ENCODE measurements around the gene ADAMTS13.
"Not testable (repeated sequence)": the region's sequence is repeated elsewhere in the genome, so short reads cannot be mapped to it uniquely, and the experiment has no call there.

Gene ADAMTS13

DNA sequence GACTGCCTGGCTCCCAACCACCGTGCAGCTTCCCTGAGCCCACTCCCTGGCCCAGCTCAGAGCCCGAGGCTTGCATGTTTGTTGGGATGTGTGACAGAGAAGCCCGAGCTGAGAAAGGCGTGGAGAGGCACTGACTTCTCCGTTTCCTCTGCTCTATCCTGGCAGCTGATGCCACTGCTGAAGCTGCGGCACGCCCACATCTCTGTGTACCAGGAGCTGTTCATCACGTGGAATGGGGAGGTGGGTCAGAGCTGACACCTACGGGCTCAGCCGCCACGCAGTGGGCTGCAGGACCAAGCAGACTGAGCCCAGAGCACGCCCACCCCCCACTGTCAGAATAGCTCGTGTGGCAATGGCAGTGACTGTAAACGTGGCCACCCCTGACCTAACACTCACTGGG, 36.7 kb upstream of the ADAMTS13 start:
- no peak for DNase-seq (ENCODE audit: low spot score)
- TF ChIP-seq, protein P1, sequence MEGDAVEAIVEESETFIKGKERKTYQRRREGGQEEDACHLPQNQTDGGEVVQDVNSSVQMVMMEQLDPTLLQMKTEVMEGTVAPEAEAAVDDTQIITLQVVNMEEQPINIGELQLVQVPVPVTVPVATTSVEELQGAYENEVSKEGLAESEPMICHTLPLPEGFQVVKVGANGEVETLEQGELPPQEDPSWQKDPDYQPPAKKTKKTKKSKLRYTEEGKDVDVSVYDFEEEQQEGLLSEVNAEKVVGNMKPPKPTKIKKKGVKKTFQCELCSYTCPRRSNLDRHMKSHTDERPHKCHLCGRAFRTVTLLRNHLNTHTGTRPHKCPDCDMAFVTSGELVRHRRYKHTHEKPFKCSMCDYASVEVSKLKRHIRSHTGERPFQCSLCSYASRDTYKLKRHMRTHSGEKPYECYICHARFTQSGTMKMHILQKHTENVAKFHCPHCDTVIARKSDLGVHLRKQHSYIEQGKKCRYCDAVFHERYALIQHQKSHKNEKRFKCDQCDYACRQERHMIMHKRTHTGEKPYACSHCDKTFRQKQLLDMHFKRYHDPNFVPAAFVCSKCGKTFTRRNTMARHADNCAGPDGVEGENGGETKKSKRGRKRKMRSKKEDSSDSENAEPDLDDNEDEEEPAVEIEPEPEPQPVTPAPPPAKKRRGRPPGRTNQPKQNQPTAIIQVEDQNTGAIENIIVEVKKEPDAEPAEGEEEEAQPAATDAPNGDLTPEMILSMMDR (IDR thresholded peaks at IDR 0.05; ENCODE audit: extremely low read depth, missing control alignments) = no peak

DNA sequence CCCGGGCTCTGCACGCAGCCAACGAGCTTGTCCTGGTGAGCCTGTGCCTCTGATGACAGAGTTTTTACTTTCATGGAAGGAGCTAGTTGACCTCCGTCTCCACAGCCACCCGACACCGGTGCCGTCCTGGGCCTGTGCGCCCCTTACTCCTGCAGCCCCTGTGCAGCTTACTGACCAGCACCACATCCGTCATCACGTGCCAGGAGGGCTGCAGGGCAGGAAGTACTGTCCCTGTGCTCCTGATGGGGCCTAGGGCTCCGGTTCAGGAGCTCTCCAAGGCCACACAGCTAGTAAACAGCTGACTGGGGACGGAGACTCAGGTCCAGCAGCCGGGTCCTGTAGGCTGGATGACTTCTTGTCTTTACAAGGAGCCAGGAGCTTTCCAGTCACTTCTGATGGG, 35.8 kb upstream of the ADAMTS13 start:
- DNase-seq (ENCODE audit: low spot score) = no peak
- TF ChIP-seq, protein P1 (IDR thresholded peaks at IDR 0.05; ENCODE audit: extremely low read depth, missing control alignments) = no peak

DNA sequence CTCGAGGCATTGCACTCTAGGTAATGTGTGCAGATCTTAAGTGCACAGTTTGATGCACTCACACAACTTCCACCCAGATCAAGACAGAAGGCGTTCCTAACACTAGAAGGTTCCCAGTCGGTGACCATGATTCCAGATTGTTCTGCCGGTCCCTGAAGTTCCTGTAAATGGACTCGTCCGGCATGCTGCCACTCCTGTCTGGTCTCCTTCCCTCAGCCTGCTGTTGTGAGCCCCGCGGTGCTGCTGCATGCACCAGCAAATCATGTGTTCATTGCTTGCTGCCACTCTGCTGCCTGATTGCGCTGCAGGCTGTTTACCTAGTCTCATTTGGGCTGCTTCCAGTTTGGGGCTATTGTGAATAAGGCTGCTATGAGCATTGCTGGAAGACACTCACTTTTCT, 34.5 kb upstream of the ADAMTS13 start:
- no peak for DNase-seq (ENCODE audit: low spot score)
- TF ChIP-seq, protein P1 (IDR thresholded peaks at IDR 0.05; ENCODE audit: extremely low read depth, missing control alignments) = no peak

DNA sequence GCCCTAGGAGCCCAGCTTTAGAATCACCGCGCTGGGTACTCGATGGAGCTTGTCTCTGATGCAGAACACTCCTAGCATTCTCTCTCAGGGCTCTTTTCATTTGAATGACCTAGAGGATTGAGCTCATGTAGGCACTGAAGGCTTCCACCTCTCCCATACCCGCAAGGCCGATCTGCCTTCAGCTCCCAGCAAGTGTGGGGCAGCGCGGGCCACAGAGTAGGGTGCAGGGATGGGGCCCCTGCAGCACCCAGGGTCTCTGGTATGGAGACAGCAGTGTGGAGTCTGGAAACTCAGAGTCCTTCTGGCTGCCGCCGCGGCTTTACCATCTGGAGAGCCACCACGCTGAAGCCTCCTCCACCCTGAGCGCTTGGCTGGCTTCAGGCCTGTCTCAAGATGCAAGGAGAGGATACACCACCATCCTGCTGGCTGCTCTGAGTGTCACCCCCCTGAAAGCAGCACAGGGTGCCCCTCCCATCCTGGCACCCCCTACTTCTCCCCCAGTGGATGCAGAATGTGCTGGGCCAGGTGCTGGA, 33.1 kb upstream of the ADAMTS13 start:
- no peak for DNase-seq (ENCODE audit: low spot score)
- TF ChIP-seq, protein P1 (IDR thresholded peaks at IDR 0.05; ENCODE audit: extremely low read depth, missing control alignments) = no peak

DNA sequence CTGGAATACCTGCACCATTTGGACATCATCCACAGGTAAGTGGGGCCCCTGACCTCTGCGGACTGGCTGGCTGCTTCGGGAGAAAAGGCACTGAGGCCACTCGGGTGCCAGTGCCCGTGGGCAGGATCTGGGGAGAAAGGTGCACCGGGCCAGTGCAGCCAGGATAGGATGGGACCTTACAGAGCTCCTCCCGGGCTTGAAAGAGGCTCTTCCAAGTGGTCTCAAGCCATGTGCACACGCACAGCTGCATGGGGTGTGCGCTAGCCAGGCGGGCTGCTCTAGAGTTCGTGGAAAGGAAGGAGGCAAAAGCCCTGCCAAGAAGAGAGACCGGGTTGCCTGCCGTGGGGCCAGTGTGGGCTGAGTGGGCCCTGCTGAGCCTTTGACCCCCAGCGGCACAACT, 32.6 kb upstream of the ADAMTS13 start:
- TF ChIP-seq, protein P1 (IDR thresholded peaks at IDR 0.05; ENCODE audit: extremely low read depth, missing control alignments) = no peak
- DNase-seq (ENCODE audit: low spot score) = no peak

DNA sequence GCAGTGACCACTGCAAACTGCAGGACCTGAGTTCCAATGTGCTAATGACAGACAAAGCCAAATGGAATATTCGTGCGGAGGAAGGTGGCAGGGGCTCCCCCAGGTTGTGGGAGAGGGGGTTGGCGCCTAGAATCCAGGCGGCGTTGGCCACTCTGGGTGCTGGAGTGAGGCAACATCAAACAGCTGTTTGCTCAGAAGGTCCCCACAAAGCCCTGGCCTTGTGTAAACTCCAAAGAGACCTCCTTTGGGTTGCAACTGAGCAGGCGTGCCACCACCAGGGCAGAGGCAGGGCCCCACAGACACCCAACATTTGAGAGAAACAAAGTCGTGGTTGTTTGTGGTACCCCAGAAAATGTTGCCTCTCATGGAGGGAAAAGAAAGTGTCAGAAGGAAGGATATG, 31.5 kb upstream of the ADAMTS13 start:
- TF ChIP-seq, protein P1 (IDR thresholded peaks at IDR 0.05; ENCODE audit: extremely low read depth, missing control alignments) = no peak
- no peak for DNase-seq (ENCODE audit: low spot score)

DNA sequence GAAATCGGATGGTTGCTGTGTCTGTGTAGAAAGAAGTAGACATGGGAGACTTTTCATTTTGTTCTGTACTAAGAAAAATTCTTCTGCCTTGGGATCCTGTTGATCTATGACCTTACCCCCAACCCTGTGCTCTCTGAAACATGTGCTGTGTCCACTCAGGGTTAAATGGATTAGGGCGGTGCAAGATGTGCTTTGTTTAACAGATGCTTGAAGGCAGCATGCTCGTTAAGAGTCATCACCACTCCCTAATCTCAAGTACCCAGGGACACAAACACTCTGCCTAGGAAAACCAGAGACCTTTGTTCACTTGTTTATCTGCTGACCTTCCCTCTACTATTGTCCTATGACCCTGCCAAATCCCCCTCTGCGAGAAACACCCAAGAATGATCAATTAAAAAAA, 30.7 kb upstream of the ADAMTS13 start:
- not testable (repeated sequence) for DNase-seq (ENCODE audit: low spot score)

DNA sequence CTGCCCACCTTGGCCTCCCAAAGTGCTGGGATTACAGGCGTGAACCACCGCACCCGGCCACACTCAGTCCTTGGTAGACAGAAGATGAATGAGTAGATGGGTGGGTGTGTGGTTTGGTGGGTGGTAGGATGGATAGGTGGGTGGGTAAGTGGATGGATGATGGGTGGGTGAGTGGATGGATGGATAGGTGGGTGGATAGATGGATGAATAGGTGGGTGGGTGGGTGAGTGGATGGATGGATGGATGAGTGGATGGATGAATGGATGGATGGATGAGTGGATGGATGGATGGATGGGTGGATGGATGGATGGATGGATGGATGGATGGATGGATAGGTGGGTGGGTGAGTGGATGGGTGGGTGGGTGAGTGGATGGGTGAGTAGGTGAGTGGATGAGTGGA, 29.9 kb upstream of the ADAMTS13 start:
- not testable (repeated sequence) for DNase-seq (ENCODE audit: low spot score)

DNA sequence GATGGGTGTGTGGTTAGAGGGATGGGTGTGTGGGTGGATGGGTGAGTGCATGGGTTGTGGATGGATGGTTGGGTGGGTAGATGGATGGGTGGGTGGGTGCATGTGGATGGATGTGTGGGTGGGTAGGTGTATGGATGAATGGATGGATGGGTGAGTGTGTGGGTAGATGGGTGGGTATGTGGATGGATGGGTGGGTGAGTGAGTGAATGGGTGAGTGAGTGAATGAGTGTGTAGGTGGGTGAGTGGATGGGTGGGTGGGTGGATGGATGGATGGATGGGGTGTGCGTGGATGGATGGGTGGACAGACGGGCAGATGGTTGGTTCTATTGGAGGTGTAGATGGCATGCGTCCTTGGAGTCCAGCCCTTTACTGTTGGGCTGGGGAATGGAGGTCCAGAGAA, 28.8 kb upstream of the ADAMTS13 start:
- TF ChIP-seq, protein P1 (IDR thresholded peaks at IDR 0.05; ENCODE audit: extremely low read depth, missing control alignments) = no peak
- no peak for DNase-seq (ENCODE audit: low spot score)
